NT2/D1 (cell line): ENCODE results near the gene VAPB.

Experiments
- DNase-seq: peaks from one replicate; pipeline ENCODE4 v3.0.0-alpha.2; 2011; ENCODE audit warnings: low read depth, low spot score
- H3K27me3 ChIP-seq: 2 replicates; pipeline ENCODE4 v1.6.0; 2011; ENCODE audit warnings: mild to moderate bottlenecking; ENCODE audit not compliant: insufficient read length, insufficient read depth
- H3K36me3 ChIP-seq: 2 replicates; pipeline ENCODE4 v1.6.1; 2011; ENCODE audit warnings: mild to moderate bottlenecking, low read length, mixed read lengths; ENCODE audit not compliant: insufficient read depth, insufficient read length
- H3K4me1 ChIP-seq: 2 replicates; pipeline ENCODE4 v1.5.1; 2011; ENCODE audit not compliant: insufficient read depth, insufficient read length
- H3K4me3 ChIP-seq: 2 replicates; pipeline ENCODE4 v1.5.1; 2011; ENCODE audit warnings: low read depth; ENCODE audit not compliant: insufficient read length
- H3K9ac ChIP-seq: 2 replicates; pipeline ENCODE4 v1.6.0; 2011; ENCODE audit warnings: low read depth; ENCODE audit not compliant: insufficient read length
- H3K9me3 ChIP-seq: 2 replicates; pipeline ENCODE4 v1.5.1; 2011; ENCODE audit warnings: mild to moderate bottlenecking, low read length; ENCODE audit not compliant: insufficient read depth
- SUZ12 ChIP-seq: IDR thresholded peaks from 2 replicates; pipeline ENCODE4 v1.6.1; 2011; ENCODE audit not compliant: insufficient read length, insufficient read depth; ENCODE audit errors: extremely low read depth
- YY1 ChIP-seq: IDR thresholded peaks from 2 replicates; pipeline ENCODE4 v1.6.1; 2011; ENCODE audit not compliant: insufficient read length, insufficient read depth
- ZNF274 ChIP-seq: IDR thresholded peaks from 2 replicates; pipeline ENCODE4 v1.6.1; 2011; ENCODE audit warnings: mild to moderate bottlenecking, low read depth, low read length

VAPB gene

GRCh38 chr20:58454460-58454859 is 65.4 kb downstream of the VAPB start:
- DNase-seq: no peak
- no peak for TF ChIP-seq YY1
- TF ChIP-seq ZNF274: no peak
- TF ChIP-seq SUZ12: no peak
- H3K9me3 ChIP-seq: peaks cover 12% of the 10 kb centered on the region; the same call in 1 of the 2 replicates
- no peak overlapping the region for H3K9ac ChIP-seq
- H3K4me3 ChIP-seq: no peak overlapping the region
- H3K4me1 ChIP-seq: peaks cover 10% of the 10 kb centered on the region
- no peaks in the 10 kb centered on the region for H3K27me3 ChIP-seq
- H3K36me3 ChIP-seq: peaks cover 9% of the 10 kb centered on the region

- Histone ChIP-seq H3K27me3 (no peaks in the 10 kb centered on the region), H3K9me3 (peaks cover 12% of the 10 kb centered on the region; the same call in 1 of the 2 replicates), H3K4me1 (peaks cover 17% of the 10 kb centered on the region), H3K36me3 (no peaks in the 10 kb centered on the region), H3K4me3 (no peak overlapping the region), H3K9ac (no peak overlapping the region)
- TF ChIP-seq ZNF274: no peak
- TF ChIP-seq SUZ12: no peak
- TF ChIP-seq YY1: no peak
- no peak for DNase-seq
Observed at GRCh38 chr20:58457083-58457695, 68.2 kb downstream of the VAPB start.

- no peak for TF ChIP-seq SUZ12
- TF ChIP-seq ZNF274: no peak
- TF ChIP-seq YY1: no peak
Observed at GRCh38 chr20:58458342-58459057, 69.5 kb downstream of the VAPB start.

GRCh38 chr20:58459058-58459750 is 70.2 kb downstream of the VAPB start:
- no peaks in the 10 kb centered on the region for H3K27me3 ChIP-seq
- no peak overlapping the region for H3K9ac ChIP-seq
- no peak overlapping the region for H3K4me3 ChIP-seq
- H3K4me1 ChIP-seq: peaks cover 17% of the 10 kb centered on the region
- peaks cover 8% of the 10 kb centered on the region; the same call in 1 of the 2 replicates for H3K9me3 ChIP-seq
- DNase-seq: no peak
- TF ChIP-seq ZNF274 (no peak), YY1 (no peak), SUZ12 (no peak)
- H3K36me3 ChIP-seq: no peaks in the 10 kb centered on the region

More at GRCh38 chr20:58458342-58459057, 69.5 kb downstream of the VAPB start:
- DNase-seq: no peak
- peaks cover 12% of the 10 kb centered on the region; the same call in 1 of the 2 replicates for H3K9me3 ChIP-seq
- no peaks in the 10 kb centered on the region for H3K36me3 ChIP-seq
- H3K4me1 ChIP-seq: peaks cover 17% of the 10 kb centered on the region
- no peak overlapping the region for H3K4me3 ChIP-seq
- no peaks in the 10 kb centered on the region for H3K27me3 ChIP-seq
- H3K9ac ChIP-seq: no peak overlapping the region

GRCh38 chr20:58461104-58461503 is 72.1 kb downstream of the VAPB start:
- H3K4me3 ChIP-seq: no peak overlapping the region
- no peak for TF ChIP-seq ZNF274
- no peak for TF ChIP-seq SUZ12
- no peak for TF ChIP-seq YY1
- H3K27me3 ChIP-seq: no peaks in the 10 kb centered on the region
- no peak overlapping the region for H3K9ac ChIP-seq
- H3K36me3 ChIP-seq: no peaks in the 10 kb centered on the region
- DNase-seq: no peak
- H3K4me1 ChIP-seq: peaks cover 17% of the 10 kb centered on the region
- H3K9me3 ChIP-seq: no peaks in the 10 kb centered on the region

GRCh38 chr20:58461899-58462298 is 72.9 kb downstream of the VAPB start:
- Histone ChIP-seq H3K9ac (no peak overlapping the region), H3K4me3 (no peak overlapping the region), H3K27me3 (no peaks in the 10 kb centered on the region), H3K9me3 (no peaks in the 10 kb centered on the region), H3K36me3 (no peaks in the 10 kb centered on the region), H3K4me1 (peaks cover 17% of the 10 kb centered on the region)
- no peak for TF ChIP-seq SUZ12
- TF ChIP-seq ZNF274: no peak
- no peak for TF ChIP-seq YY1
- no peak for DNase-seq

GRCh38 chr20:58463256-58463655 is 74.2 kb downstream of the VAPB start:
- H3K9me3 ChIP-seq: no peaks in the 10 kb centered on the region
- H3K9ac ChIP-seq: no peak overlapping the region
- no peak for DNase-seq
- H3K4me1 ChIP-seq: peaks cover 12% of the 10 kb centered on the region
- TF ChIP-seq SUZ12 (no peak), YY1 (no peak), ZNF274 (no peak)
- H3K27me3 ChIP-seq: no peaks in the 10 kb centered on the region
- H3K4me3 ChIP-seq: no peak overlapping the region
- no peaks in the 10 kb centered on the region for H3K36me3 ChIP-seq
